GM23338 (cell line): Measurements from ENCODE around the gene DPH2.

Source experiments
- CREB1 ChIP-seq: fragments of 250-450 bp; sonication (Bioruptor Pico); IDR thresholded peaks from 2 replicates; pipeline ENCODE4 v1.5.0; 2020; ENCODE audit warnings: low read depth, mild to moderate bottlenecking, moderate library complexity
- CTCF ChIP-seq, 2 experiments: fragments of 200-600 bp in 1 of 2; sonication (generic) in 1 of 2; conservative IDR thresholded peaks; 2 replicates each; pipeline versions ENCODE4 v1.5.1 to v1.6.1; 2016 to 2017; ENCODE audit warnings: antibody characterized with exemption in 2 of 2, low read depth in 2 of 2, mild to moderate bottlenecking in 2 of 2, moderate library complexity in 1 of 2
- ETS1 ChIP-seq: IDR thresholded peaks from 2 replicates; pipeline ENCODE4 v1.6.1; 2016; ENCODE audit warnings: antibody characterized with exemption
- EZH2 ChIP-seq: fragments of 200-600 bp; sonication (generic); IDR thresholded peaks from one replicate; pipeline ENCODE4 v1.8.0; 2017; ENCODE audit warnings: antibody characterized with exemption, mild to moderate bottlenecking, low read depth; ENCODE audit not compliant: unreplicated experiment
- EZH2phosphoT487 ChIP-seq: fragments of 200-600 bp; sonication (generic); IDR thresholded peaks from one replicate; pipeline ENCODE4 v1.8.1; 2018; ENCODE audit warnings: antibody characterized with exemption; ENCODE audit not compliant: unreplicated experiment
- JUNB ChIP-seq: IDR thresholded peaks from one replicate; pipeline ENCODE4 v1.6.1; 2016; ENCODE audit warnings: antibody characterized with exemption; ENCODE audit not compliant: unreplicated experiment
- NANOG ChIP-seq: IDR thresholded peaks from 2 replicates; pipeline ENCODE4 v1.6.1; 2016; ENCODE audit warnings: antibody characterized with exemption, borderline replicate concordance
- POLR2AphosphoS5 ChIP-seq: IDR thresholded peaks from 2 replicates; pipeline ENCODE4 v1.6.1; 2016; ENCODE audit warnings: antibody characterized with exemption, low read depth
- STAT1 ChIP-seq: IDR thresholded peaks from one replicate; pipeline ENCODE4 v1.6.1; 2016; ENCODE audit warnings: antibody characterized with exemption; ENCODE audit not compliant: unreplicated experiment
- ZNF331 ChIP-seq: fragments of 250-450 bp; sonication (Bioruptor Pico); IDR thresholded peaks from 2 replicates; pipeline ENCODE4 v1.5.0; 2020; ENCODE audit warnings: low read depth, mild to moderate bottlenecking, moderate library complexity
- ZNF462 ChIP-seq: fragments of 250-450 bp; sonication (Bioruptor Pico); IDR thresholded peaks from 2 replicates; pipeline ENCODE4 v1.5.0; 2020; ENCODE audit warnings: mild to moderate bottlenecking, moderate library complexity
- TF ChIP-seq, protein P1 (sequence below): IDR thresholded peaks from one replicate; pipeline ENCODE4 v1.6.1; 2018; ENCODE audit warnings: antibody characterized with exemption; ENCODE audit not compliant: unreplicated experiment

GRCh38 chr1:43937179-43937865 lies 32.5 kb upstream of the DPH2 start:
- TF ChIP-seq CTCF (conservative IDR thresholded peaks at IDR 0.05; ENCODE audit: low read depth in 2 of 2) (no peak), POLR2AphosphoS5 (no peak), JUNB (no peak), ZNF331 (no peak), EZH2 (no peak), EZH2phosphoT487 (no peak), NANOG (no peak), CREB1 (CRISPR knock-in tag) (no peak), ZNF462 (CRISPR knock-in tag) (no peak), STAT1 (no peak), ETS1 (no peak)
- TF ChIP-seq, protein P1, sequence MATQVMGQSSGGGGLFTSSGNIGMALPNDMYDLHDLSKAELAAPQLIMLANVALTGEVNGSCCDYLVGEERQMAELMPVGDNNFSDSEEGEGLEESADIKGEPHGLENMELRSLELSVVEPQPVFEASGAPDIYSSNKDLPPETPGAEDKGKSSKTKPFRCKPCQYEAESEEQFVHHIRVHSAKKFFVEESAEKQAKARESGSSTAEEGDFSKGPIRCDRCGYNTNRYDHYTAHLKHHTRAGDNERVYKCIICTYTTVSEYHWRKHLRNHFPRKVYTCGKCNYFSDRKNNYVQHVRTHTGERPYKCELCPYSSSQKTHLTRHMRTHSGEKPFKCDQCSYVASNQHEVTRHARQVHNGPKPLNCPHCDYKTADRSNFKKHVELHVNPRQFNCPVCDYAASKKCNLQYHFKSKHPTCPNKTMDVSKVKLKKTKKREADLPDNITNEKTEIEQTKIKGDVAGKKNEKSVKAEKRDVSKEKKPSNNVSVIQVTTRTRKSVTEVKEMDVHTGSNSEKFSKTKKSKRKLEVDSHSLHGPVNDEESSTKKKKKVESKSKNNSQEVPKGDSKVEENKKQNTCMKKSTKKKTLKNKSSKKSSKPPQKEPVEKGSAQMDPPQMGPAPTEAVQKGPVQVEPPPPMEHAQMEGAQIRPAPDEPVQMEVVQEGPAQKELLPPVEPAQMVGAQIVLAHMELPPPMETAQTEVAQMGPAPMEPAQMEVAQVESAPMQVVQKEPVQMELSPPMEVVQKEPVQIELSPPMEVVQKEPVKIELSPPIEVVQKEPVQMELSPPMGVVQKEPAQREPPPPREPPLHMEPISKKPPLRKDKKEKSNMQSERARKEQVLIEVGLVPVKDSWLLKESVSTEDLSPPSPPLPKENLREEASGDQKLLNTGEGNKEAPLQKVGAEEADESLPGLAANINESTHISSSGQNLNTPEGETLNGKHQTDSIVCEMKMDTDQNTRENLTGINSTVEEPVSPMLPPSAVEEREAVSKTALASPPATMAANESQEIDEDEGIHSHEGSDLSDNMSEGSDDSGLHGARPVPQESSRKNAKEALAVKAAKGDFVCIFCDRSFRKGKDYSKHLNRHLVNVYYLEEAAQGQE: no peak
